NK-92 treated with Interleukin-12 subunit alpha and Interleukin-12 subunit beta, amount 100 ng/mL, for 24 hours (cell line): Measurements from ENCODE around the gene OTUD5.

Source experiments
- DNase-seq: peaks from one replicate; lab custom pipeline; 2025; lab: John Stamatoyannopoulos, UW

The OTUD5 gene

GRCh38 chrX:48937054-48937907, 20.1 kb downstream of the OTUD5 start:
- peak; percentile 80 for DNase-seq

GRCh38 chrX:48936429-48937053, 20.9 kb downstream of the OTUD5 start:
- DNase-seq, result no peak

- no peak for DNase-seq
Measured at GRCh38 chrX:48935301-48935670, 22.1 kb downstream of the OTUD5 start.

- no peak for DNase-seq
Measured at GRCh38 chrX:48934581-48935300, 22.7 kb downstream of the OTUD5 start.

GRCh38 chrX:48933757-48934156, 23.6 kb downstream of the OTUD5 start:
- DNase-seq, result no peak

GRCh38 chrX:48927736-48928382, 29.5 kb downstream of the OTUD5 start:
- no peak for DNase-seq

GRCh38 chrX:48927123-48927522, 30.3 kb downstream of the OTUD5 start:
- no peak for DNase-seq

GRCh38 chrX:48924270-48924669, 33.1 kb downstream of the OTUD5 start:
- DNase-seq, result peak; percentile 9

GRCh38 chrX:48923771-48924170, 33.6 kb downstream of the OTUD5 start:
- no peak for DNase-seq

- DNase-seq, result no peak
Measured at GRCh38 chrX:48920718-48921104, 36.7 kb downstream of the OTUD5 start.

- DNase-seq, result no peak
Measured at GRCh38 chrX:48919947-48920717, 37.3 kb downstream of the OTUD5 start.

- DNase-seq, result peak; percentile 50
Measured at GRCh38 chrX:48919360-48919841, 38.0 kb downstream of the OTUD5 start.

GRCh38 chrX:48918643-48919340, 38.6 kb downstream of the OTUD5 start, which contains the start of gene PIM2:
TSS of gene PIM2 (minus strand) at chrX:48919024. CDS start at chrX:48918834, 190 bp downstream.
- DNase-seq, result peak; percentile 86

- no peak for DNase-seq
Measured at GRCh38 chrX:48918301-48918642, 39.1 kb downstream of the OTUD5 start.

- peak; percentile 79 for DNase-seq
Measured at GRCh38 chrX:48917139-48918001, 40.0 kb downstream of the OTUD5 start.

GRCh38 chrX:48914593-48915493, 42.6 kb downstream of the OTUD5 start:
- DNase-seq, result no peak

- DNase-seq, result no peak
Measured at GRCh38 chrX:48913605-48914366, 43.6 kb downstream of the OTUD5 start.
